ENCODE results near the gene CSHL1. TPM values are rescaled to one million over a fixed set of nuclear protein-coding genes. Genes with fewer than 3 reads are reported as not detected.
"Not testable (repeated sequence)": the region's sequence is repeated elsewhere in the genome, so short reads cannot be mapped to it uniquely, and the experiment has no call there.

The CSHL1 gene
- total and polyA plus RNA-seq, 7 donors = not detected

GRCh38 chr17:63925615-63926014 is 14.6 kb upstream of the CSHL1 start:
- intact Hi-C loops (cut with DNase I) = no loop called here
- no peak for DNase-seq

GRCh38 chr17:63922402-63922801 is 11.3 kb upstream of the CSHL1 start:
- 58 to 77% methylated on average over 9 of the region's 9 CpGs for WGBS, 2 donors
- H3K4me3 ChIP-seq; H3K27me3 ChIP-seq; H3K36me3 ChIP-seq; H3K9me3 ChIP-seq; H3K27ac ChIP-seq; intact Hi-C loops (cut with DNase I); DNase-seq; H3K4me1 ChIP-seq: not testable (repeated sequence)

More at GRCh38 chr17:63925615-63926014, 14.6 kb upstream of the CSHL1 start:
- WGBS, 2 donors = 67 to 78% methylated on average over 5 of the region's 5 CpGs
- H3K4me1 ChIP-seq = no peaks in the 10 kb centered on the region
- H3K4me3 ChIP-seq = no peak overlapping the region
- TF ChIP-seq POLR2AphosphoS5 (IDR thresholded peaks at IDR 0.05) = no peak
- H3K9me3 ChIP-seq = no peaks in the 10 kb centered on the region
- H3K27me3 ChIP-seq = no peaks in the 10 kb centered on the region
- H3K27ac ChIP-seq = no peak overlapping the region
- H3K36me3 ChIP-seq = no peaks in the 10 kb centered on the region

- H3K9me3 ChIP-seq; H3K27ac ChIP-seq; H3K4me3 ChIP-seq; DNase-seq; H3K36me3 ChIP-seq; H3K27me3 ChIP-seq; intact Hi-C loops (cut with DNase I); H3K4me1 ChIP-seq: not testable (repeated sequence)
- WGBS, 2 donors = 78 to 82% methylated on average over 5 of the region's 5 CpGs
Measured at GRCh38 chr17:63920779-63921178, 9.7 kb upstream of the CSHL1 start.

GRCh38 chr17:63920050-63920449 is 9.0 kb upstream of the CSHL1 start:
- H3K36me3 ChIP-seq; intact Hi-C loops (cut with DNase I); H3K4me3 ChIP-seq; H3K27ac ChIP-seq; H3K9me3 ChIP-seq; H3K4me1 ChIP-seq; DNase-seq; H3K27me3 ChIP-seq: not testable (repeated sequence)
- WGBS, 2 donors = 86 to 91% methylated on average over 6 of the region's 6 CpGs

- peak; percentile 75 for DNase-seq
- H3K9me3 ChIP-seq = no peaks in the 10 kb centered on the region
- H3K27ac ChIP-seq = no peak overlapping the region
- no peak overlapping the region for H3K4me3 ChIP-seq
- H3K4me1 ChIP-seq = no peaks in the 10 kb centered on the region
- peaks cover 0 to 6% (median 0%) of the 10 kb centered on the region in 3 donors for H3K27me3 ChIP-seq
- WGBS, 2 donors = 44 to 46% methylated on average over 8 of the region's 8 CpGs
- TF ChIP-seq POLR2A (IDR thresholded peaks at IDR 0.05) (no peak), EP300 (IDR thresholded peaks at IDR 0.05) (no peak), CTCF (IDR thresholded peaks at IDR 0.05) (peak; percentile 74 to 94 (median 90)), POLR2AphosphoS5 (IDR thresholded peaks at IDR 0.05) (no peak)
- no peaks in the 10 kb centered on the region for H3K36me3 ChIP-seq
- intact Hi-C loops (cut with DNase I) = loop anchor here (2.0 kb wide), 1 partner anchor 107 kb away; no protein-coding TSS in a partner anchor
Measured at GRCh38 chr17:63919311-63919723, 8.3 kb upstream of the CSHL1 start.

GRCh38 chr17:63918789-63919305 is 7.8 kb upstream of the CSHL1 start, which contains the start of gene GH1:
Gene GH1 (minus strand): TSS chr17:63918839. CDS start chr17:63918776, 63 bp downstream.
- not testable (repeated sequence) for DNase-seq, H3K9me3 ChIP-seq, H3K4me3 ChIP-seq, H3K36me3 ChIP-seq, H3K4me1 ChIP-seq, H3K27me3 ChIP-seq, H3K27ac ChIP-seq
- intact Hi-C loops (cut with DNase I) = loop anchor here (2.0 kb wide), 1 partner anchor 108 kb away; no protein-coding TSS in a partner anchor
- 54 to 59% methylated on average over 10 of the region's 10 CpGs for WGBS, 2 donors

GRCh38 chr17:63918305-63918704 is 7.2 kb upstream of the CSHL1 start:
- no peak overlapping the region for H3K4me3 ChIP-seq
- no peak for TF ChIP-seq EP300 (IDR thresholded peaks at IDR 0.05)
- TF ChIP-seq POLR2AphosphoS5 (IDR thresholded peaks at IDR 0.05) = no peak
- no peak for TF ChIP-seq CTCF (IDR thresholded peaks at IDR 0.05)
- no peak for TF ChIP-seq POLR2A (IDR thresholded peaks at IDR 0.05)
- intact Hi-C loops (cut with DNase I) = loop anchor here (2.0 kb wide), 1 partner anchor 108 kb away; no protein-coding TSS in a partner anchor
- no peaks in the 10 kb centered on the region for H3K4me1 ChIP-seq
- no peak overlapping the region for H3K27ac ChIP-seq
- 48 to 73% methylated on average over 10 of the region's 10 CpGs for WGBS, 2 donors
- H3K27me3 ChIP-seq = peaks cover 0 to 6% (median 0%) of the 10 kb centered on the region in 3 donors
- DNase-seq = no peak
- H3K36me3 ChIP-seq = no peaks in the 10 kb centered on the region
- H3K9me3 ChIP-seq = no peaks in the 10 kb centered on the region

All from sigmoid colon (tissue), 7 donors.